NCI-H1417 treated with DMSO at 0.1 percent for 48 hours (cell line): ENCODE results near the gene GSTK1.
"Not testable (repeated sequence)": the region's sequence is repeated elsewhere in the genome, so short reads cannot be mapped to it uniquely, and the experiment has no call there.

ENCODE experiments used
- DNase-seq: peaks from one replicate; lab custom pipeline; 2025; lab: John Stamatoyannopoulos, UW

The GSTK1 gene

DNA sequence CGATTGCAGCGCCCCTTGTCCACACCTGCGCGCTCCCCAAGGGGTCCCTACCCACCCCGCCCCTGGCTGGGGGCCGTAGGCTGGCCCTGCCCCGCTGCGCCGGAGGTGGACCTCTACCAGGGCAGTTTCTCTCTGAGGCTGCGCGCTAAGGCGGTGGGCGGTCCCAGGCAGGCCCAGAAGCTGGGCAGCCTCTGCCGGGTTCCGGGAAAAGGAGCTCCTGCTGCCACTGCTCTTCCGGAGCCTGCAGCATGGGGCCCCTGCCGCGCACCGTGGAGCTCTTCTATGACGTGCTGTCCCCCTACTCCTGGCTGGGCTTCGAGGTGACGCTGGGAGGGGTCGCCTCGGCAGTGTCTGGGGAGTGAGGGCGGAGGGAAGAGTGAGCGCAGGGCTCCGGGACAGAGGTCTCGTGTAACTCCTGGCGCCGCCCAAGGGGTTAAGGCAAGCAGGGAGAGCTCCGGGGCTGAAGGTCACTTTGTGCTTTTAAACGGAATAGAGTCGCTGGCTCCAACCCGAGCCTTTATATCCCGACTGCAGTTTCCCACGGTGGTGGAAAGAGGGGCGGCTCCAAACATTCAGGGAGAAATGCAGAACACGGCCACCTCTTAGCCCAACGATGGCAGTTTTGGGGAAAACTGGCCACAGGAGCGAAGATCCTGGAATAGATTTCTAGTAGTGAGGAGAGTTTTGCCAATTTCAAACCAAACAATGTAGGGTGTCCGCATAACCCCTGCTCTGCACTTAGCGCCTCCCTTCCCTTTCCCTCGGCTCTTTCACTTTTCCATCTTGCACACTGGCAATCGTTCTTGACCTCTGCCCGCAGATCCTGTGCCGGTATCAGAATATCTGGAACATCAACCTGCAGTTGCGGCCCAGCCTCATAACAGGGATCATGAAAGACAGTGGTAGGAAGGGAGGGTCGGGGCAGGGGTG lies at the start of gene GSTK1:
Gene GSTK1, plus strand, starts transcription at position 176 of the 930 bp plus-strand sequence. Its CDS starts 73 bp downstream, at position 249.
- no peak for DNase-seq

GRCh38 chr7:143213478-143213877 lies 49.8 kb upstream of the GSTK1 start:
- not testable (repeated sequence) for DNase-seq

DNA sequence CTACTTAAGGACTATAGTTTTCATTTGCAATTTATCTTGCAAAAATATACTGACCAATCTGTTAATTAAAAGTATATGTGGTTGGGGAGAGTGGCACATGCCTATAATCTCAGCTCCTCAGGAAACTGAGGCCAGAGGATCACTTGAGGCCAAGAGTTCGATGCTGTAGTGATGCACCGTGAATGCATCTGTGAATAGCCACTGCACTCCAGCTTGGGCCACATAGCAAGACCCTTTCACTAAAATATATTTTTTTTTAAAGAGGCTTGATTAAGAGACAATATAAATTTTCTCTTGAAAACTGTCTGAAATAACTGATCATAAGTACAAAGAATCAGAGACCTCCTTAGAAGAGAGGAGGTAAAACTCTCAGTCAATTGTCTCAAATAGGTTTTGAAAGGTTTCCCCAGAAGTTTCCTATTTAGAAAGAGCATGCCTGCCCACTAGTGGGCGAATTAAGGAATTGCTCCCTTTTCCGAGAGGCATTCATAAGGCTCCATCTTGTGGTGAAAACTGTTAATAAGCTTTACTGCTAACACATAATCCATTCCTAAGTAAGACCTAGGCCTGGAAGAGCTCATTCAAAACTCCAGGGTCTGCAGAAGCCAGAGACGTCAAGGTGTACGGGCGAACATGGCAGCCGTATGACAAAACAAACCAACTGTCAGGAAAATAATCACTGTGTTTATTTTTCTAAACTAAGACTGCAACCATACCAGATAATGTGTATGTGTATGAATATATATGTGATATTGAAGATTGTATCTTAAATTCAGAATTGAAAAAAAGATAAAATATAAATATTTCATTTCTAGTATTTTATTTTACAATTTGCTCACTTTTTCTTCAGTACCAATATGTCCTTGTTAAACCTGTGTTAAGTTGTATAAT lies 48.2 kb upstream of the GSTK1 start:
- DNase-seq = peak; percentile 59

DNA sequence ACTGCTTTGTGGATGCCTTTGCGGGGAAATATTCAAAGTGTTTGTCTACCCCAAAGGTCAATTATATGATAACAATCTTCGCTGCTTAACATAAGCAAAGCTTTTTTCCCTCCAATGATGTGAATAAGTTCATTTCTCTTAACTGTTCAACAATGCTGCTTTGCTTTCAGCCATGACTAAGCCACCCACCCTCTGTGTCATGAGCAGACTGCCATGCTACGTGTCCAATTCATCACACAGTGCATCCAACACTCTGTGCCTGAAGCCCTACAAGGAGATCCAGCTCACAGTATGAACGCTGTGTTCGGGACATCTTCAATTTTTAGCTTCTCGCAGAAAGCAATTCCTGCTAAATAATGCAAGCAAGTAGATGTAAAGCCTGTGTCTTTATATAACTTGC lies 47.1 kb upstream of the GSTK1 start:
- no peak for DNase-seq

GRCh38 chr7:143216686-143217085 lies 46.6 kb upstream of the GSTK1 start:
- DNase-seq = no peak

- no peak for DNase-seq
Observed at GRCh38 chr7:143217806-143218205, 45.4 kb upstream of the GSTK1 start.

DNA sequence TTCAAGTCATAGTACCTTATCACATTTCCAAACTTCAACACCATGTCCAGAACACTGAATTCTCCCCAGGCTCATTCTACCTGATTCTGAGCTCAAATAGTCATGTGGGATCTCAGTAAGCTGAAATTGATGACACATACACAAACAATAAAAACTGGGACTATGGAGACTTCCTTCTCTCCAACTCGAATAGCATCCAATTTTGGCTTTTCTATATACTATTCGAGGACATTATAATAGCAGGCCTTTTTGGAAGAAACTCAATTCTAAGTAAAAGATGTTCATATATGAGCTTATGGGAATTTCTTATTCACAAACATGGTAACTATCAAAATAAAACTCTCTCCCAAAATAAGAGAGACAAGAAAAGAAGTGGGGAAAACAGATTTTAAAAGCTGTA lies 42.0 kb upstream of the GSTK1 start:
- DNase-seq = no peak

GRCh38 chr7:143221737-143222136 lies 41.5 kb upstream of the GSTK1 start, which contains the start of gene TAS2R40:
Gene TAS2R40, plus strand, starts transcription at chr7:143222037. Its CDS starts 42 bp downstream, at chr7:143222079.
- no peak for DNase-seq

GRCh38 chr7:143222782-143223181 lies 40.5 kb upstream of the GSTK1 start:
- DNase-seq = no peak

GRCh38 chr7:143223784-143224183 lies 39.5 kb upstream of the GSTK1 start:
- no peak for DNase-seq

DNA sequence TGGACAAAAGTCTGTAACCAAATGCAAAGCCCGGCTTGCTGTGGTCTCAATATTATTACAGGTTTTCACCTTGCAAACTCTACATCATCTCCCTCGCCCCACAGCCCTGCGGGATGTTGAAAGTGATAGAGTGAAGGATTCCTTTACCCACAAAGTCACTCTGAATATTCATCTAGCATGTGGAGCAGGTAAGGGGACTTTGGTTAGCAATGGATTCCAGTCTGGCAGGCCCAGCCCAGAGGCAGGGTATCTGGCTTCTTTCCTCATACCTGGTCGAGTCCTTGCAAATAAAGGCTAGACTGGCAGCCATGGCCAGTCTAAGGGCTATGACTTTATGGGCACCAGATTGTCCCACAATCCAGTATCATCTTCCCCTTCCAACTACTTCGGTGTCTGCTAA lies 38.2 kb upstream of the GSTK1 start:
- DNase-seq = no peak

- DNase-seq = no peak
Observed at GRCh38 chr7:143227806-143228205, 35.4 kb upstream of the GSTK1 start.

DNA sequence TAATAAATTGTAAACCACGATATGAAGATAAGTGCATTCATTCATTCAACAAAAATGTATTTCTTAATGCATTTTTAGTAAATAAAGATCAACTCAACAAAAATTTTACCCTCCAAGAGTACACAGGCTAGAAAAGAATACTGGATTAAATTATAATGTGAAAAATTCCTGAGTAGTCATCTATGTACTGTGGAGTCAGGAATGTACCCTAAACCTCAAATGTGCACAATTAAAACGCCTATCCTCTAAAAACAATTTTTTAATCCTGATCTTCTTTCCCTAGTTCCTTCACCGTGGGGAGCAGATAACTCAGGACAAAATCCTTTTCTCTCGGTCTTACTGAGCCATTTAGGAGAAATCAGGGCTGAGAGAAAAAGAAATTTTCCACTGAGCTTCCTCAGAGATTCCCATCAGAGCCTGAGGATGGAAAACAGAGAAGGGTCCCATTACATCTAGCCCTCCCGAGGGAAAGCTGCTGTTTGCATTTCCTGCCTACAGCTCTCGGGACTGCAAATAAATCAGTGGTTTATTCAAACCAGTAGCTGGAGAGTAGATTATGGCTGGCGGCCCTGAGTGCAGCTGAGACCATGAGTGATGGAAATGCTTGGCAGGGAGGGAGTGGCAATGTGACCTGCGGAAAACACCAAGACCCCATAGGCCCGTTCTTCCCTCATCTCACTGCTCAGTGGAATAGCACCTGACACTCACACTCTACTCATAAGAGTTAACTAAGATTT lies 34.0 kb upstream of the GSTK1 start:
- DNase-seq = no peak

DNA sequence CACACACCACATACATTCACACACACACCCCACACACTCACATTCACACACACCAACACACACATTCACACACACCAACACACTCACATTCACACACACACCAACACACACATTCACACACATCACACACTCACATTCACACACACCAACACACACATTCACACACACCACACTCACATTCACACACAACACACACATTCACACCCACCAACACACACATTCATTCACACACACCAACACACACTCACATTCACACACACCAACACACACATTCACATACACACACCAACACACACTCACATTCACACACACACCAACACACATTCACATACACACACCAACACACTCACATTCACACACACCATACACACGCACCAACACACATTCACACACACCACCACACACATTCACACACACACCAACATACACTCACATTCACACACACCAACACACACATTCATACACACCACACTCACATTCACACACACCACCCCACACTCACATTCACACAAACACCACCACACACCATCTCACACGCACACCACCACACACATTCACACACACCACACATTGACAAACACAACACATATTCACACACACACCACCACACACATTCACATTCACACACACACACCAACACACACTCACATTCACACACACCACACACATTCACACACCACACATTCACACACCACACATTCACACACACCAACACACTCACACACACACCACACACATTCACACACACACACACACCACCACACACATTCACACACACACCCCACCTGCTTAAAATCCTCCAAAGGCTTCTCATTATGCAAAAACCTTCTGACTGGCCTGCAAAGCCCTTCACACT lies 32.4 kb upstream of the GSTK1 start:
- no peak for DNase-seq

DNA sequence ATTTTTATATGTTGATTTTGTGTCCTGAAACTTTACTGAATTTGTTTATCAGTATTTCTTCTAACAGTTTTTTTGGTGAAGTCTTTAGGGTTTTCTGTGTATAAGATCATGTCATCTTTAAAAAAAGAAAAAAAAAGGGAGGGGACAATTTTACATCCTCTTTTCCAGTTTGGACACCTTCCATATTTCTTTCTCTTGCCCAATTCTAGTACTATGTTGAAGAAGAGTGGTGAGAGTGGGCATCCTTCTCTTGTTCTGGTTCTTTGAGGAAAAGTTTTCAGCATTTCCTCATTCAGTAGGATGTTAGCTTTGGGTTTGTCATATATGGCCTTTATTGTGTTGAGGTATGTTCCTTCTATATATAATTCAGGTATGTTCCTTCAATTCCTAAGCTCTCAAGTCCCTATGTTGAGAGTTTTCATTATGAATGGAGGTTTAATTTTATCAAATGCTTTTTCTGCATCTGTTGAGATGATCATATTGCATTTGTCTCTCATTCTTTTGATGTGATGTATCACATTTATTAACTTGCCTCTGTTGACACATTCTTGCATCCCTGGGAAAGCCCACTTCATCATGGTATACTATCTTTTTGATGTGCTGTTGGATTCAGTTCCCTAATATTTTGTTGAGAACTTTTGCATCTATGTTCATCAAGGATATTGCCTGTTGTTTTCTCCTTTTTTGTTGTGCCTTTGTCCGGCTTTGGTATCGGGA lies 29.3 kb upstream of the GSTK1 start:
- DNase-seq = no peak

DNA sequence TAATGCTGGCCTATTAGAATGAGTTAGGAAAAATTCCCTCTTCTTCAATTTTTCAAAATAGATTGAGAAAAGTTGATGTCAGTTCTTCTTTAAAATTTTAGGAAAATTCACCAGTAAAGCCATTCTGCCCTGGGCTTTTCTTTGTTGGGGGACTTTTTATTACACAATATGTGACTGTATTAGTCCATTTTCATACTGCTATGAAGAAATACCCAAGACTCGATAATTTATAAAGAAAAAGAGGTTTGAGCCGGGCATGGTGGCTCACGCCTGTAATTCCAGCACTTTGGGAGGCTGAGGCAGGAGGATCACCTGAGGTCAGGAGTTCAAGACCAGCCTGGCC lies 28.7 kb upstream of the GSTK1 start:
- DNase-seq = no peak

GRCh38 chr7:143235561-143235960 lies 27.7 kb upstream of the GSTK1 start:
- no peak for DNase-seq

- no peak for DNase-seq
Observed at GRCh38 chr7:143236408-143236990, 26.7 kb upstream of the GSTK1 start.

DNA sequence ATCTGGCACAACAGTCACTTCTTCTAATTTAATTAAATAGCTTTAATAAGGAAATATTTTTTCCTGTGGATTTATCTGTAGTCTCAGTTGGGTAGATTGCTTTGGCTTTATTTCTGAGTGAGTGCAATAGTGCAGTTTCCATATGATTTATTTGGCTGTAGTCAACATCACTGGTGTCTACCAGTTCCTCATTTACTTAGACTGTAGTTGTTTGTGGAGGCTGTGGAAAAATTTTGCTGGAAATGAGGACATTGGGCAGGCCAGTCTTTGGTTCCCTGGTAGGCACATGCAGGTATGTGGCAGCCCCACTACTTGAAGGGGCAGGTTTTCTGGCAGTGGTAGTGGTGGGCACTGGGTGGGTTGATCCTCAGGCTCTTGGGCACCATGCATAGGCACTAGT lies 25.9 kb upstream of the GSTK1 start:
- no peak for DNase-seq
